ENCODE results near the gene EPB41L3. TPM values are rescaled to one million over a fixed set of nuclear protein-coding genes. Genes with fewer than 3 reads are reported as not detected.

The EPB41L3 gene
- total RNA-seq, 1 experiment from 2014 or later: 20.6 TPM

- TF ChIP-seq PRDM15 (CRISPR knock-in tag; IDR thresholded peaks at IDR 0.05) (no peak), ATF2 (CRISPR knock-in tag; IDR thresholded peaks at IDR 0.05; ENCODE audit: borderline replicate concordance, low read depth) (no peak)
Observed at GRCh38 chr18:5463390-5463789, 80.4 kb downstream of the EPB41L3 start (continued).

GRCh38 chr18:5462227-5462626, 81.6 kb downstream of the EPB41L3 start:
- POLR2A ChIA-PET: no interaction called here
- DNase-seq (ENCODE audit: low spot score) (no peak), ATAC-seq (no peak)
- H3K27me3 Mint-ChIP-seq (ENCODE audit: low read depth): no peaks in the 10 kb centered on the region
- no peak overlapping the region for H3K4me3 Mint-ChIP-seq
- no peaks in the 10 kb centered on the region for H3K9me3 Mint-ChIP-seq
- TF ChIP-seq PREB (CRISPR knock-in tag; IDR thresholded peaks at IDR 0.05; ENCODE audit: borderline replicate concordance) (no peak), NR2C2 (CRISPR knock-in tag; IDR thresholded peaks at IDR 0.05) (no peak), FOXP4 (CRISPR knock-in tag; IDR thresholded peaks at IDR 0.05) (no peak)
- no peaks in the 10 kb centered on the region for H3K36me3 Mint-ChIP-seq
- CTCF ChIA-PET: interaction anchor here (1.4 kb wide), 1 partner anchor 85 kb away, joined by 3 read pairs; no protein-coding TSS in a partner anchor
- no peak overlapping the region for H3K27ac Mint-ChIP-seq
- peaks cover 22% of the 10 kb centered on the region for H3K4me1 Mint-ChIP-seq

GRCh38 chr18:5461041-5461440, 82.8 kb downstream of the EPB41L3 start:
- DNase-seq (ENCODE audit: low spot score) (no peak), ATAC-seq (no peak)
- Mint-ChIP-seq H3K36me3 (no peaks in the 10 kb centered on the region), H3K27me3 (ENCODE audit: low read depth) (no peaks in the 10 kb centered on the region), H3K9me3 (no peaks in the 10 kb centered on the region), H3K27ac (no peak overlapping the region), H3K4me3 (no peak overlapping the region), H3K4me1 (peaks cover 22% of the 10 kb centered on the region)
- ChIA-PET POLR2A (no interaction called here), CTCF (interaction anchor here (0.5 kb wide), 1 partner anchor 86 kb away, joined by 3 read pairs; no protein-coding TSS in a partner anchor)
- no peak for TF ChIP-seq OVOL2 (CRISPR knock-in tag; IDR thresholded peaks at IDR 0.05; ENCODE audit: borderline replicate concordance)
- TF ChIP-seq TEAD1 (CRISPR knock-in tag; IDR thresholded peaks at IDR 0.05): no peak
- no peak for TF ChIP-seq IRF2 (CRISPR knock-in tag; IDR thresholded peaks at IDR 0.05; ENCODE audit: borderline replicate concordance, low read depth)
- no peak for TF ChIP-seq EMX1 (CRISPR knock-in tag; IDR thresholded peaks at IDR 0.05)
- no peak for TF ChIP-seq SP1 (CRISPR knock-in tag; conservative IDR thresholded peaks at IDR 0.05)
- no peak for TF ChIP-seq MLX (CRISPR knock-in tag; IDR thresholded peaks at IDR 0.05)
- TF ChIP-seq ZNF512 (CRISPR knock-in tag; IDR thresholded peaks at IDR 0.05; ENCODE audit: borderline replicate concordance): no peak
- TF ChIP-seq ELF4 (CRISPR knock-in tag; IDR thresholded peaks at IDR 0.05; ENCODE audit: low read depth): no peak
- no peak for TF ChIP-seq ATF2 (CRISPR knock-in tag; IDR thresholded peaks at IDR 0.05; ENCODE audit: borderline replicate concordance, low read depth)
- no peak for TF ChIP-seq NR1H2 (CRISPR knock-in tag; IDR thresholded peaks at IDR 0.05)
- TF ChIP-seq ZNF416 (CRISPR knock-in tag; IDR thresholded peaks at IDR 0.05): no peak
- TF ChIP-seq E2F1 (CRISPR knock-in tag; IDR thresholded peaks at IDR 0.05): no peak
- TF ChIP-seq ZNF121 (CRISPR knock-in tag; IDR thresholded peaks at IDR 0.05): no peak
- TF ChIP-seq CREM (CRISPR knock-in tag; IDR thresholded peaks at IDR 0.05): no peak
- TF ChIP-seq TEAD4 (CRISPR knock-in tag; IDR thresholded peaks at IDR 0.05): no peak
